Measurements from ENCODE around the gene LTB4R2.

LTB4R2 gene

GRCh38 chr14:24270537-24271133 lies 39.3 kb upstream of the LTB4R2 start:
- Mint-ChIP-seq H3K9me3 (no peaks in the 10 kb centered on the region), H3K36me3 (peaks cover 18% of the 10 kb centered on the region), H3K27me3 (no peaks in the 10 kb centered on the region), H3K4me1 (peaks cover 31% of the 10 kb centered on the region), H3K4me3 (peak overlapping the region; percentile 90), H3K27ac (peak overlapping the region; percentile 99)
- DNase-seq (ENCODE audit: low spot score in 2 of 2) (no peak), ATAC-seq (ENCODE audit: low read depth) (no peak)

GRCh38 chr14:24271134-24271833 lies 38.7 kb upstream of the LTB4R2 start, which contains the start of gene RABGGTA:
Gene RABGGTA (minus strand): TSS chr14:24271597. CDS start chr14:24271115, 482 bp downstream.
- Mint-ChIP-seq H3K4me1 (peaks cover 31% of the 10 kb centered on the region), H3K27me3 (no peaks in the 10 kb centered on the region), H3K36me3 (peaks cover 16% of the 10 kb centered on the region), H3K4me3 (peak within 1 kb of the TSS; percentile 90), H3K9me3 (no peaks in the 10 kb centered on the region), H3K27ac (peak within 1 kb of the TSS; percentile 99)
- ATAC-seq (ENCODE audit: low read depth) (peak; percentile 78), DNase-seq (ENCODE audit: low spot score in 2 of 2) (peak; percentile 96)

- Mint-ChIP-seq H3K4me1 (peaks cover 33% of the 10 kb centered on the region), H3K9me3 (no peaks in the 10 kb centered on the region), H3K27ac (peak overlapping the region; percentile 99), H3K4me3 (peak overlapping the region; percentile 90), H3K27me3 (no peaks in the 10 kb centered on the region), H3K36me3 (peaks cover 10% of the 10 kb centered on the region)
- ATAC-seq (ENCODE audit: low read depth) (no peak), DNase-seq (ENCODE audit: low spot score in 2 of 2) (no peak)
Observed at GRCh38 chr14:24271834-24272263, 38.1 kb upstream of the LTB4R2 start.

- Mint-ChIP-seq H3K9me3 (no peaks in the 10 kb centered on the region), H3K36me3 (peaks cover 4% of the 10 kb centered on the region), H3K27ac (peak overlapping the region; percentile 99), H3K4me3 (peak overlapping the region; percentile 67), H3K27me3 (no peaks in the 10 kb centered on the region), H3K4me1 (peaks cover 33% of the 10 kb centered on the region)
- no peak for DNase-seq (ENCODE audit: low spot score in 2 of 2)
- no peak for ATAC-seq (ENCODE audit: low read depth)
Observed at GRCh38 chr14:24272467-24272866, 37.5 kb upstream of the LTB4R2 start.

GRCh38 chr14:24273422-24273998 lies 36.4 kb upstream of the LTB4R2 start:
- H3K36me3 Mint-ChIP-seq = peaks cover 5% of the 10 kb centered on the region
- ATAC-seq (ENCODE audit: low read depth) = no peak
- H3K4me3 Mint-ChIP-seq = peak overlapping the region; percentile 30

GRCh38 chr14:24274101-24274543 lies 35.8 kb upstream of the LTB4R2 start:
- H3K27me3 Mint-ChIP-seq = no peaks in the 10 kb centered on the region
- H3K9me3 Mint-ChIP-seq = peaks cover 6% of the 10 kb centered on the region
- H3K4me3 Mint-ChIP-seq = peak overlapping the region; percentile 15
- DNase-seq (ENCODE audit: low spot score in 2 of 2) (peak; percentile 47 to 77), ATAC-seq (ENCODE audit: low read depth) (peak; percentile 49)
- H3K4me1 Mint-ChIP-seq = peaks cover 47% of the 10 kb centered on the region
- peak overlapping the region; percentile 99 for H3K27ac Mint-ChIP-seq
- peaks cover 5% of the 10 kb centered on the region for H3K36me3 Mint-ChIP-seq

More at GRCh38 chr14:24273422-24273998, 36.4 kb upstream of the LTB4R2 start:
- peaks cover 43% of the 10 kb centered on the region for H3K4me1 Mint-ChIP-seq
- peaks cover 4% of the 10 kb centered on the region for H3K9me3 Mint-ChIP-seq
- H3K27me3 Mint-ChIP-seq = no peaks in the 10 kb centered on the region
- no peak for DNase-seq (ENCODE audit: low spot score in 2 of 2)
- peak overlapping the region; percentile 99 for H3K27ac Mint-ChIP-seq

GRCh38 chr14:24277071-24277470 lies 32.9 kb upstream of the LTB4R2 start:
- Mint-ChIP-seq H3K27me3 (no peaks in the 10 kb centered on the region), H3K9me3 (peaks cover 6% of the 10 kb centered on the region), H3K36me3 (peaks cover 3% of the 10 kb centered on the region), H3K27ac (peak overlapping the region; percentile 98), H3K4me3 (no peak overlapping the region), H3K4me1 (peaks cover 63% of the 10 kb centered on the region)
- ATAC-seq (ENCODE audit: low read depth) = no peak
- DNase-seq (ENCODE audit: low spot score in 2 of 2) = no peak

- Mint-ChIP-seq H3K27ac (peak overlapping the region; percentile 98), H3K9me3 (peaks cover 6% of the 10 kb centered on the region), H3K4me3 (peak overlapping the region; percentile 63), H3K36me3 (peaks cover 3% of the 10 kb centered on the region), H3K27me3 (no peaks in the 10 kb centered on the region), H3K4me1 (peaks cover 59% of the 10 kb centered on the region)
- no peak for DNase-seq (ENCODE audit: low spot score in 2 of 2)
- ATAC-seq (ENCODE audit: low read depth) = peak; percentile 15
Observed at GRCh38 chr14:24277606-24278321, 32.2 kb upstream of the LTB4R2 start.

GRCh38 chr14:24278424-24278823 lies 31.5 kb upstream of the LTB4R2 start:
- H3K4me1 Mint-ChIP-seq = peaks cover 55% of the 10 kb centered on the region
- no peak for ATAC-seq (ENCODE audit: low read depth)
- peaks cover 3% of the 10 kb centered on the region for H3K36me3 Mint-ChIP-seq
- no peaks in the 10 kb centered on the region for H3K27me3 Mint-ChIP-seq
- DNase-seq (ENCODE audit: low spot score in 2 of 2) = no peak
- H3K27ac Mint-ChIP-seq = peak overlapping the region; percentile 98
- peaks cover 6% of the 10 kb centered on the region for H3K9me3 Mint-ChIP-seq
- peak overlapping the region; percentile 63 for H3K4me3 Mint-ChIP-seq

- Mint-ChIP-seq H3K27me3 (no peaks in the 10 kb centered on the region), H3K27ac (peak overlapping the region; percentile 98), H3K36me3 (peaks cover 3% of the 10 kb centered on the region), H3K4me1 (peaks cover 52% of the 10 kb centered on the region), H3K9me3 (peaks cover 6% of the 10 kb centered on the region), H3K4me3 (no peak overlapping the region)
- peak; percentile 51 to 64 for DNase-seq (ENCODE audit: low spot score in 2 of 2)
- ATAC-seq (ENCODE audit: low read depth) = peak; percentile 86
Observed at GRCh38 chr14:24279301-24280186, 30.4 kb upstream of the LTB4R2 start.

- Mint-ChIP-seq H3K27ac (peak overlapping the region; percentile 98), H3K4me3 (no peak overlapping the region)
Observed at GRCh38 chr14:24280797-24281460, 29.0 kb upstream of the LTB4R2 start.

GRCh38 chr14:24281636-24282035 lies 28.3 kb upstream of the LTB4R2 start:
- Mint-ChIP-seq H3K27me3 (no peaks in the 10 kb centered on the region), H3K4me3 (no peak overlapping the region), H3K4me1 (peaks cover 52% of the 10 kb centered on the region), H3K9me3 (peaks cover 6% of the 10 kb centered on the region), H3K27ac (peak overlapping the region; percentile 98), H3K36me3 (peaks cover 3% of the 10 kb centered on the region)
- DNase-seq (ENCODE audit: low spot score in 2 of 2) = no peak
- ATAC-seq (ENCODE audit: low read depth) = no peak

More at GRCh38 chr14:24280797-24281460, 29.0 kb upstream of the LTB4R2 start:
- no peaks in the 10 kb centered on the region for H3K27me3 Mint-ChIP-seq
- peaks cover 52% of the 10 kb centered on the region for H3K4me1 Mint-ChIP-seq
- ATAC-seq (ENCODE audit: low read depth) = no peak
- peaks cover 6% of the 10 kb centered on the region for H3K9me3 Mint-ChIP-seq
- peaks cover 3% of the 10 kb centered on the region for H3K36me3 Mint-ChIP-seq
- no peak for DNase-seq (ENCODE audit: low spot score in 2 of 2)
